HFFc6 (cell line): Measurements from ENCODE around the gene ACAN. TPM values are rescaled to one million over a fixed set of nuclear protein-coding genes. Genes with fewer than 3 reads are reported as not detected.

Experiments used
- DNase-seq: peaks from one replicate; pipeline ENCODE4 v3.0.0-alpha.2; 2018
- H3K27ac Mint-ChIP-seq: 2 replicates; pipeline ENCODE4 v1.8.0; 2020; ENCODE audit warnings: mild to moderate bottlenecking, mixed read lengths
- H3K27me3 Mint-ChIP-seq: 2 replicates; pipeline ENCODE4 v1.8.0; 2021; ENCODE audit warnings: mild to moderate bottlenecking, moderate library complexity, mixed read lengths; ENCODE audit not compliant: insufficient read depth
- H3K36me3 Mint-ChIP-seq: 2 replicates; pipeline ENCODE4 v1.8.0; 2021; ENCODE audit warnings: low read depth, mixed read lengths
- H3K4me1 Mint-ChIP-seq: 2 replicates; pipeline ENCODE4 v1.8.0; 2020; ENCODE audit warnings: low read depth, mixed read lengths
- H3K4me3 Mint-ChIP-seq: 2 replicates; pipeline ENCODE4 v1.8.0; 2020; ENCODE audit warnings: mild to moderate bottlenecking, moderate library complexity, mixed read lengths
- H3K9me3 Mint-ChIP-seq: 2 replicates; pipeline ENCODE4 v1.8.0; 2020; ENCODE audit warnings: mild to moderate bottlenecking, mixed read lengths
- total RNA-seq, 6 experiments: library from RNA; stranded (reverse); fragmentation: NEBNext Ultra II Directional; extraction: Animal tissue kit (Norgen Biotek cat#: 25700); gene quantifications; 2 replicates in 1 of 6; 3 replicates in 5 of 6; pipeline ENCODE4 v1.2.3, GENCODE V29; 2021
- TF ChIP-seq, protein P1 (sequence below): fragments of 200-600 bp; sonication (generic); IDR thresholded peaks from 2 replicates; pipeline ENCODE4 v1.5.0; 2021; ENCODE audit warnings: antibody characterized with exemption, mild to moderate bottlenecking

Gene ACAN
- total RNA-seq, 6 experiments from 2014 or later = 0.02 to 0.14 (median 0.10) TPM; not detected in 3

DNA sequence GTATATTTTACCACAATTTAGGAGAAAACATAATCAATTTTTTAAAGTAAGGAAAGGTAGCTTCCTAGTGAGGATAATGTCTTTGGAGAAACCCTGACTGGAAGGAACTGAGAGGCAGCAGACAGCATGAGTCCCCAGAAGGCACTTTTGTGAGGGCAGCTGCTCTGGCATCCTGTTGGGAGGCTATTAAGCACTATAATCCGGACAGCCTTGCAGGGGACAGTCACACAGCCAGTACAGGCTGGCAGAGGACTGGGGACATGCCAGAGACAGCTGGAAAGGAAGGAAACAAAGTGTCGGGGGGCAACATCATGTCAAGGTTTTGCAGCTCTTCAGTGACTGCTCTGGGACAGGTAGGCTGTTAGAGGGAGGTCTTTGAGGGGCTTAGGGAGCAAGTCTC, 15.7 kb downstream of the ACAN start:
- H3K36me3 Mint-ChIP-seq = no peaks in the 10 kb centered on the region
- H3K4me1 Mint-ChIP-seq = no peaks in the 10 kb centered on the region
- no peaks in the 10 kb centered on the region for H3K9me3 Mint-ChIP-seq
- no peak overlapping the region for H3K27ac Mint-ChIP-seq
- no peak overlapping the region for H3K4me3 Mint-ChIP-seq
- TF ChIP-seq, protein P1, sequence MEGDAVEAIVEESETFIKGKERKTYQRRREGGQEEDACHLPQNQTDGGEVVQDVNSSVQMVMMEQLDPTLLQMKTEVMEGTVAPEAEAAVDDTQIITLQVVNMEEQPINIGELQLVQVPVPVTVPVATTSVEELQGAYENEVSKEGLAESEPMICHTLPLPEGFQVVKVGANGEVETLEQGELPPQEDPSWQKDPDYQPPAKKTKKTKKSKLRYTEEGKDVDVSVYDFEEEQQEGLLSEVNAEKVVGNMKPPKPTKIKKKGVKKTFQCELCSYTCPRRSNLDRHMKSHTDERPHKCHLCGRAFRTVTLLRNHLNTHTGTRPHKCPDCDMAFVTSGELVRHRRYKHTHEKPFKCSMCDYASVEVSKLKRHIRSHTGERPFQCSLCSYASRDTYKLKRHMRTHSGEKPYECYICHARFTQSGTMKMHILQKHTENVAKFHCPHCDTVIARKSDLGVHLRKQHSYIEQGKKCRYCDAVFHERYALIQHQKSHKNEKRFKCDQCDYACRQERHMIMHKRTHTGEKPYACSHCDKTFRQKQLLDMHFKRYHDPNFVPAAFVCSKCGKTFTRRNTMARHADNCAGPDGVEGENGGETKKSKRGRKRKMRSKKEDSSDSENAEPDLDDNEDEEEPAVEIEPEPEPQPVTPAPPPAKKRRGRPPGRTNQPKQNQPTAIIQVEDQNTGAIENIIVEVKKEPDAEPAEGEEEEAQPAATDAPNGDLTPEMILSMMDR = no peak
- no peak for DNase-seq
- peaks cover 64% of the 10 kb centered on the region for H3K27me3 Mint-ChIP-seq

DNA sequence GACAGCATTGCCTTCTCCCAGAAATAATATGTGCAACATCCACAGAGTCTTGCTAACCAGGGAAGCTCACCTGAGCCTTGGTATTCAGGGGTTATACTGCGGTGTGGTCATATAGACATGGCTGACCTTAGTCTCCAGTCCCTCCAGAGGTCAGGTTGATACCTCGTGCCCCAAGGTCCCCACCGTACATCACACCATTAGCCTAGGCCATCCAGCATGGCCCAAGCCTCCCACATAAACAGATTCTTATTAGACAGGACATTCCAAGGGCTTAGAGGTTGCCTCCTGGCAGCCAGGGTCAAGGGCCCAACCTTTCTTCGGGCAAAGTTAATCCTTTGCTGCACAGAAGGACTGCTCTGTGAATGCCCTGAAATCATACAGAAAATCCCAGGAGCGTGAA, 18.8 kb downstream of the ACAN start:
- Mint-ChIP-seq H3K4me1 (no peaks in the 10 kb centered on the region), H3K27me3 (peaks cover 71% of the 10 kb centered on the region), H3K4me3 (no peak overlapping the region), H3K27ac (no peak overlapping the region), H3K9me3 (no peaks in the 10 kb centered on the region), H3K36me3 (no peaks in the 10 kb centered on the region)
- DNase-seq = no peak
- TF ChIP-seq, protein P1 = no peak

DNA sequence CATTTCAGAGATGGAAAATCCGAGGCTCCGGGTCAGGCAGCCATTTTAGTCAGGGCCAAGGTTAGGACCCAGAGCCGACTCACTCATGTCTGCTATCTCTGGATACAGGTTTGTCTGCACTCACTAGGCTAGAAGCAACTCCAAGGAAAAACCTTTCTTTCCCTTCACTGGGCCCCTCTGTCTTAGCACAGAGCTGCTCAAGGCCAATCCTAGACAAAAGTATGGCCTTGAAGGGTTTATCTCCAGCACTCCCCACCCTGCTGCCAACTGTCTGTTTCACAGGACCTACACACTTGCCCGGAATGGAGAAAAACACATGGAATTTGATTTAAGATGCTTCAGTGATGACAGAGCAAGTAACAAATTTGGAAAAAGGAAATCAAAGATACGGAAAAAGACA, 25.6 kb downstream of the ACAN start:
- Mint-ChIP-seq H3K36me3 (no peaks in the 10 kb centered on the region), H3K9me3 (no peaks in the 10 kb centered on the region), H3K4me1 (peaks cover under 1% of the 10 kb centered on the region; the same call in 1 of the 2 replicates), H3K27ac (no peak overlapping the region), H3K4me3 (no peak overlapping the region), H3K27me3 (peaks cover 30% of the 10 kb centered on the region)
- no peak for DNase-seq
- TF ChIP-seq, protein P1 = no peak

DNA sequence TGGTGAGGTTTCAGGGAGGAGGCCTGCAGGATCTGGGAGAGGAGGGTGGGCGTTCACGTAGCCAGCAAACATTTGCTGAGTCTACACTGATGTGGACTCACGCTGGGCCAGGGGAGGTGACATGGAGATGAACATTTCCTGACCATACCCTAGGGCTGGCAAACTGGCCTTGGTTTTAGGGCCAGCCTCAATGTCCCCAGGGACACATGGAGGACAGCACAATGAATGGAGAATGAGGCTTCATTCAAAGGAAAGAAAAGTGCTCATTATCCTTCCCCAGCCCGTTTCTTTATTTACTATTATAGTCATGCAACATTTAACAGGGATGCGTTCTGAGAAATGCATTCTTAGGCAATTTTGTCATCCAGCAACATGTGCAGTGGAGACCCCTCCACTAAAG, 26.8 kb downstream of the ACAN start:
- Mint-ChIP-seq H3K27ac (no peak overlapping the region), H3K4me3 (no peak overlapping the region), H3K36me3 (no peaks in the 10 kb centered on the region), H3K9me3 (no peaks in the 10 kb centered on the region), H3K4me1 (peaks cover 12% of the 10 kb centered on the region), H3K27me3 (peaks cover 22% of the 10 kb centered on the region)
- TF ChIP-seq, protein P1 = no peak
- no peak for DNase-seq

DNA sequence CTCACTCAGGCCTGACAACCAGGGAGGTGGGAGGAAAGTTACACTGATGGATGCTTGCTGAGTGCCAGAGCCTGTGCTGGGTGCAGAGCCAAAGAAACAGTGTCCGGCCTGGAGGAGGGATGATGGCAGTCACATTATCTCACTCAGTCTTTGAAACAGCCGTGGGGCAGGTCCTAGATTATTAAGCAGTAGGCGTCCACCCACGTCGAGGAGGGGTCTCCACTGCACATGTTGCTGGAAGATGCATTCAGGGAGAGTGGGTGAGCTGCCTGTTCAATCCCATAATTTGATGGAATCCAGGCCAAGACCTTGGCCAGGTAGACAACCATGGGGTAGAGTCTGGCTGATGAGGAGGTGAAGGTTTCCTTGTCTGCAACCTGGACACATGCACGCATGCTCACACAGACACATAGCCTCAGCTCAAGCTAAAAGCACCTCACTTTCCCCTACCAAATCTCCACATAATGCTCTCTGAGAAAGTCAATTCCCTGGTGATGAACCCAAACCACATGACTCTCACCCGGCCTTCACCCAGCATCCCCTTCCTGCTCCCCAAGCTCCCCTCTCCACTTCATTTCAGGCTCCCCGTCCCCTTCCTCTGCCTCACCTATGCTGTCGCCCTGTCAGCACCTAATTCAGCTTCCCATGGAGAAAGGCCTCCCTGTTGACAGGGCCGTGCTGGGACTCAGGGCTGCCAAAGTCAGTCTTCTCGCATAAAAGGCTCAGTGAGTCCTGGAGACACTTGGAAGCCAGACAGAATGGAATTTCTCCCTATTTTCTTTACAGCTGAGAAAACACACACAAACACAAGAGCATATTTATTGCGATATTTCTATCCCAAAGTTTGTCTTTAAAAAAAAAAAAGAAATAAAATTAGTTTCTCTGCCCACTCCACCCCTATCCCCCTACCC, 29.8 kb downstream of the ACAN start:
- peaks cover 7% of the 10 kb centered on the region for H3K27me3 Mint-ChIP-seq

More for the DNA sequence above, 29.8 kb downstream of the ACAN start:
- Mint-ChIP-seq H3K9me3 (no peaks in the 10 kb centered on the region), H3K27ac (no peak overlapping the region), H3K36me3 (no peaks in the 10 kb centered on the region), H3K4me1 (peaks cover 27% of the 10 kb centered on the region), H3K4me3 (no peak overlapping the region)
- no peak for DNase-seq
- TF ChIP-seq, protein P1 = no peak
